IMR-90 (cell line): ENCODE measurements around the gene PDE4B. TPM values are rescaled to one million over a fixed set of nuclear protein-coding genes. Genes with fewer than 3 reads are reported as not detected.

Source experiments
- ATAC-seq: fragments of 200-7000 bp; cut with Tn5 transposase; 2 replicates; pipeline ENCODE4 v1.9.1; 2020; ENCODE audit warnings: low read depth, mild to moderate bottlenecking, moderate library complexity
- BruUV-seq: library from RNA; stranded (reverse); fragments of 400-500 nt; replicated peaks from 2 replicates; lab custom pipeline; 2021; lab: Mats Ljungman, UMichigan
- CTCF ChIA-PET: fragments of 300-600 bp; formaldehyde crosslinking; extraction: SDS; loops from one replicate; lab custom pipeline; 2021; ENCODE audit warnings: antibody characterized with exemption; lab: Yijun Ruan, JAX
- POLR2A ChIA-PET: fragments of 300-600 bp; sonication (Branson Sonifier 250); formaldehyde crosslinking; loops from one replicate; lab custom pipeline; 2022; ENCODE audit warnings: antibody characterized with exemption; ENCODE audit not compliant: unreplicated experiment; lab: Charles Lee
- DNase-seq: peaks from one replicate; pipeline ENCODE4 v3.0.0; 2013
- H2AFZ ChIP-seq: replicated peaks from 2 replicates; pipeline ENCODE3; 2013; ENCODE audit warnings: low read length, mild to moderate bottlenecking; ENCODE audit not compliant: poor library complexity
- H2AK5ac ChIP-seq: 2 replicates; pipeline ENCODE4 v1.6.1; 2013; ENCODE audit warnings: low read depth, low read length, inconsistent platforms
- H2AK9ac ChIP-seq: replicated peaks from 2 replicates; pipeline ENCODE3; 2013; ENCODE audit warnings: mild to moderate bottlenecking, low read depth, low read length, moderate library complexity; ENCODE audit not compliant: poor library complexity
- H2BK120ac ChIP-seq: 2 replicates; pipeline ENCODE4 v1.6.1; 2013; ENCODE audit warnings: low read depth, low read length, inconsistent platforms
- H2BK15ac ChIP-seq: 3 replicates; pipeline ENCODE4 v1.6.1; 2013; ENCODE audit warnings: low read depth, low read length, inconsistent platforms
- H2BK20ac ChIP-seq: 2 replicates; pipeline ENCODE4 v1.6.1; 2013; ENCODE audit warnings: low read depth, mild to moderate bottlenecking, inconsistent platforms, low read length, moderate library complexity
- H2BK5ac ChIP-seq: 2 replicates; pipeline ENCODE4 v1.6.1; 2013; ENCODE audit warnings: mild to moderate bottlenecking, low read depth, low read length, inconsistent platforms; ENCODE audit not compliant: poor library complexity, severe bottlenecking
- H3K14ac ChIP-seq: replicated peaks from 2 replicates; pipeline ENCODE4 v1.6.1; 2013; ENCODE audit warnings: low read depth, low read length, inconsistent platforms
- H3K18ac ChIP-seq: 2 replicates; pipeline ENCODE4 v1.6.1; 2013; ENCODE audit warnings: low read depth, low read length, control low read depth
- H3K23ac ChIP-seq: 2 replicates; pipeline ENCODE4 v1.6.1; 2013; ENCODE audit warnings: low read depth, low read length, inconsistent platforms
- H3K27ac ChIP-seq: 2 replicates; pipeline ENCODE4 v1.5.1; 2013; ENCODE audit warnings: mild to moderate bottlenecking, control low read depth, low read length; ENCODE audit not compliant: insufficient read depth
- H3K27me3 ChIP-seq: 2 replicates; pipeline ENCODE4 v1.6.1; 2013; ENCODE audit warnings: low read length; ENCODE audit not compliant: control insufficient read depth, insufficient read depth
- H3K36me3 ChIP-seq: 2 replicates; pipeline ENCODE4 v1.6.1; 2013; ENCODE audit warnings: low read length, mixed read lengths; ENCODE audit not compliant: control insufficient read depth, insufficient read depth
- H3K4ac ChIP-seq: 2 replicates; pipeline ENCODE4 v1.6.1; 2013; ENCODE audit warnings: low read depth, low read length, inconsistent platforms
- H3K4me1 ChIP-seq: 2 replicates; pipeline ENCODE4 v1.6.1; 2013; ENCODE audit warnings: low read length, mixed read lengths; ENCODE audit not compliant: control insufficient read depth, insufficient read depth
- H3K4me2 ChIP-seq: 2 replicates; pipeline ENCODE4 v1.6.1; 2013; ENCODE audit warnings: low read depth, mild to moderate bottlenecking, control low read depth, low read length, moderate library complexity
- H3K4me3 ChIP-seq: 2 replicates; pipeline ENCODE4 v1.5.1; 2013; ENCODE audit warnings: low read depth, mild to moderate bottlenecking, control low read depth, low read length, moderate library complexity; ENCODE audit not compliant: insufficient read depth
- H3K56ac ChIP-seq: 2 replicates; pipeline ENCODE4 v1.6.1; 2013; ENCODE audit warnings: low read length, inconsistent platforms; ENCODE audit not compliant: insufficient read depth; ENCODE audit errors: extremely low read depth
- H3K79me1 ChIP-seq, 2 experiments: 2 replicates each; pipeline ENCODE4 v1.6.1; 2013; ENCODE audit warnings: low read length in 2 of 2, inconsistent platforms in 1 of 2, low read depth in 1 of 2
- H3K9ac ChIP-seq: 2 replicates; pipeline ENCODE4 v1.6.1; 2013; ENCODE audit warnings: low read depth, low read length, control low read depth
- H3K9me1 ChIP-seq: 2 replicates; pipeline ENCODE4 v1.6.1; 2013; ENCODE audit warnings: low read length, inconsistent platforms; ENCODE audit not compliant: insufficient read depth
- H3K9me3 ChIP-seq: 2 replicates; pipeline ENCODE4 v1.6.1; 2013; ENCODE audit warnings: low read length; ENCODE audit not compliant: control insufficient read depth, insufficient read depth
- H4K20me1 ChIP-seq: 2 replicates; pipeline ENCODE4 v1.6.1; 2013; ENCODE audit warnings: low read length, inconsistent platforms; ENCODE audit not compliant: insufficient read depth
- H4K5ac ChIP-seq: 2 replicates; pipeline ENCODE4 v1.6.1; 2013; ENCODE audit warnings: mild to moderate bottlenecking, low read depth, low read length, control low read depth
- H4K8ac ChIP-seq, 2 experiments: 2 replicates each; pipeline ENCODE4 v1.6.1; 2013; ENCODE audit warnings: low read depth in 2 of 2, low read length in 2 of 2, control low read depth in 1 of 2, inconsistent platforms in 1 of 2
- H4K91ac ChIP-seq: 2 replicates; pipeline ENCODE4 v1.6.1; 2013; ENCODE audit warnings: low read depth, low read length, inconsistent platforms; ENCODE audit not compliant: insufficient read depth
- FOS ChIP-seq: fragments of 150-350 bp; IDR thresholded peaks from 2 replicates; pipeline ENCODE4 v1.6.1; 2016; ENCODE audit warnings: low read depth, low read length
- MAFK ChIP-seq: IDR thresholded peaks from 2 replicates; pipeline ENCODE4 v1.6.1; 2012; ENCODE audit warnings: low read depth, low read length, improper control_type of control experiment
- WGBS, 2 experiments: methylation state at CpG; one replicate each; pipeline versions ENCODE4 v1.1.5 to v1.1.7; 2013; ENCODE audit warnings: missing lambda C conversion rate in 2 of 2; ENCODE audit not compliant: insufficient read length in 1 of 2; ENCODE audit errors: extremely low coverage in 2 of 2; 5-methylcytosine and 5-hydroxymethylcytosine counted together
- dilution Hi-C: fragments of 300-500 bp; cut with HindIII; formaldehyde crosslinking; loops from one replicate; pipeline ENCODE4 v1.14.3; 2018; ENCODE audit warnings: low sequenced_read_pairs; ENCODE audit not compliant: unreplicated experiment
- in situ Hi-C: fragments of 300-500 bp; cut with MboI; formaldehyde crosslinking; loops from 3 replicates; pipeline ENCODE4 v1.14.3; 2019; ENCODE audit warnings: low sequenced_read_pairs, inconsistent platforms, mixed read lengths
- intact Hi-C: fragments of 100-400 bp; cut with micrococcal nuclease; formaldehyde crosslinking; loops from 2 replicates; pipeline ENCODE4 v1.10.0; 2022
- polyA plus RNA-seq, 3 experiments: library from polyadenylated mRNA; depleted of rRNA; stranded (reverse); fragments of >200 nt; gene quantifications; 2 replicates each; pipeline ENCODE4 v1.2.3, GENCODE V29; 2012; ENCODE audit warnings: low replicate concordance in 1 of 3
- total RNA-seq: library from RNA; depleted of rRNA; stranded (reverse); fragments of >200 nt; gene quantifications from 2 replicates; pipeline ENCODE4 v1.2.3, GENCODE V29; 2012

Gene PDE4B
- total and polyA plus RNA-seq, 2 of the 4 experiments (the other 2 are of a cell fraction): 5.8 to 21.3 TPM

DNA sequence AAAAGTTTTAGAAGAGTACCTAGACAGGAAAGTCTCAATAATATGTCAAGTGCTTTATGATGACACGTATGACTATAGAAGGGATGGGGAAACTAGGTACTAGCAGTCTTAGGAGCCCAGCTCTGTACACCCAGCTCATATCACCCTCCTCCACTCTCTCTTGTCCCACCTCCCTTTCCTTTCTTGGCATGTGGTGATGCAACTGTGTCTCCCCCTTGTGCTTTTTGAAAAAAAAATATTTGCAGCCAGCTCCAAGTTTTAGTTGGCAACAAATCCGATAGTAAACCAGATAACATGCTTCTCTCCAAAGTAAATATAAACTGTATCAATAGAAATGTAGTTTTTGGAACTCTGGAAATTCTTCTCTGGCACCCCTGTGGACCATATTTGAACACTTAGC is 280.7 kb downstream of the PDE4B start:
- no TSS peak for BruUV-seq
- Histone ChIP-seq H3K18ac (no peak overlapping the region), H3K4me3 (no peak overlapping the region), H3K9ac (no peak overlapping the region), H2AFZ (no peak overlapping the region), H4K20me1 (no peaks in the 10 kb centered on the region), H2BK15ac (no peak overlapping the region), H3K36me3 (no peaks in the 10 kb centered on the region), H3K79me1 (no peaks in the 10 kb centered on the region), H2AK5ac (no peak overlapping the region), H3K23ac (no peak overlapping the region), H3K27ac (no peak overlapping the region), H2BK5ac (no peak overlapping the region), H4K8ac (no peak overlapping the region), H3K14ac (no peak overlapping the region), H3K56ac (no peak overlapping the region), H2BK120ac (no peak overlapping the region), H2AK9ac (no peak overlapping the region), H4K91ac (no peak overlapping the region), H3K4me2 (no peak overlapping the region), H2BK20ac (no peak overlapping the region), H3K27me3 (no peaks in the 10 kb centered on the region), H3K9me1 (no peaks in the 10 kb centered on the region), H3K4me1 (no peaks in the 10 kb centered on the region), H3K9me3 (no peaks in the 10 kb centered on the region), H3K4ac (no peak overlapping the region), H4K5ac (no peak overlapping the region)
- TF ChIP-seq MAFK: no peak
- TF ChIP-seq FOS: no peak
- dilution Hi-C loops: no loop called here
- in situ Hi-C loops: no loop called here
- ChIA-PET POLR2A (no interaction called here), CTCF (interaction anchor here (0.6 kb wide), 1 partner anchor 436 kb away, joined by 3 read pairs; no protein-coding TSS in a partner anchor)
- DNase-seq (no peak), ATAC-seq (no peak)
- no CpG with 5 or more reads among the region's 2 CpGs for WGBS, 2 experiments
- intact Hi-C loops: no loop called here
